ENCODE data around the gene BMPR1A. TPM values are rescaled to one million over a fixed set of nuclear protein-coding genes. Genes with fewer than 3 reads are reported as not detected.

BMPR1A gene
- total RNA-seq, 1 experiment from 2014 or later = 94.3 TPM

- Histone ChIP-seq H3K36me3 (ENCODE audit: control insufficient read depth, insufficient read depth, low read length) (no peaks in the 10 kb centered on the region), H3K4me3 (ENCODE audit: low read depth in 2 of 2, low read length in 2 of 2) (no peak overlapping the region), H3K4me1 (ENCODE audit: control insufficient read depth, insufficient read depth, low read length) (peaks cover 22% of the 10 kb centered on the region), H3K27ac (ENCODE audit: low read length) (no peak overlapping the region), H3K9me3 (ENCODE audit: control insufficient read depth, insufficient read depth, low read depth, low read length) (no peaks in the 10 kb centered on the region), H3K27me3 (ENCODE audit: control insufficient read depth, insufficient read depth, low read length) (no peaks in the 10 kb centered on the region)
- DNase-seq (ENCODE audit: low read depth, low spot score) = no peak
- in situ Hi-C loops (cut with HindIII; ENCODE audit: low pct_unique_long_range_greater_than_20kb, low sequenced_read_pairs) = no loop called here
- no TSS peak for BruUV-seq (replicated peaks)
- ChIA-PET POLR2A (no interaction called here), CTCF (interaction anchor here (1.2 kb wide), 1 partner anchor 25 kb away, joined by 3 read pairs; no protein-coding TSS in a partner anchor)
- ATAC-seq = no peak
- TF ChIP-seq POLR2AphosphoS5 (IDR thresholded peaks at IDR 0.05; ENCODE audit: low read depth, low read length) (no peak), SIN3A (IDR thresholded peaks at IDR 0.05; ENCODE audit: borderline replicate concordance, insufficient read depth, low read depth, low read length) (no peak)
- intact Hi-C loops (cut with micrococcal nuclease; ENCODE audit: unreplicated experiment) = no loop called here
These were observed 19.4 kb downstream of the BMPR1A start for GRCh38 chr10:86775870-86776180.

GRCh38 chr10:86779220-86780017, 23.0 kb downstream of the BMPR1A start:
- H3K4me1 ChIP-seq (ENCODE audit: control insufficient read depth, insufficient read depth, low read length) = peaks cover 20% of the 10 kb centered on the region
- no TSS peak for BruUV-seq (replicated peaks)
- ChIA-PET POLR2A (no interaction called here), CTCF (no interaction called here)
- no peaks in the 10 kb centered on the region for H3K9me3 ChIP-seq (ENCODE audit: control insufficient read depth, insufficient read depth, low read depth, low read length)
- H3K27me3 ChIP-seq (ENCODE audit: control insufficient read depth, insufficient read depth, low read length) = no peaks in the 10 kb centered on the region
- TF ChIP-seq TCF7L2 (IDR thresholded peaks at IDR 0.05; ENCODE audit: low read depth, low read length) = no peak; the same call in 1 of the 2 replicates
- TF ChIP-seq REST (IDR thresholded peaks at IDR 0.05; ENCODE audit: insufficient read depth in 1 of 2, low read depth in 2 of 2, low read length in 1 of 2) = no peak
- TF ChIP-seq SIN3A (IDR thresholded peaks at IDR 0.05; ENCODE audit: borderline replicate concordance, insufficient read depth, low read depth, low read length) = no peak
- TF ChIP-seq CTCF (IDR thresholded peaks at IDR 0.05) = no peak
- TF ChIP-seq POLR2AphosphoS5 (IDR thresholded peaks at IDR 0.05; ENCODE audit: low read depth, low read length) = no peak
- H3K4me3 ChIP-seq (ENCODE audit: low read depth in 2 of 2, low read length in 2 of 2) = no peak overlapping the region
- in situ Hi-C loops (cut with HindIII; ENCODE audit: low pct_unique_long_range_greater_than_20kb, low sequenced_read_pairs) = no loop called here
- DNase-seq (ENCODE audit: low read depth, low spot score) = no peak
- intact Hi-C loops (cut with micrococcal nuclease; ENCODE audit: unreplicated experiment) = no loop called here
- no peak overlapping the region for H3K27ac ChIP-seq (ENCODE audit: low read length)
- H3K36me3 ChIP-seq (ENCODE audit: control insufficient read depth, insufficient read depth, low read length) = no peaks in the 10 kb centered on the region
- ATAC-seq = peak; percentile 74; the same call in 1 of the 2 replicates

Measured in Panc1 (cell line).